Kidney epithelial cell (primary cell): Measurements from ENCODE around the gene CEP128. TPM values are rescaled to one million over a fixed set of nuclear protein-coding genes. Genes with fewer than 3 reads are reported as not detected.

Experiments
- DNase-seq: peaks from one replicate; pipeline ENCODE4 v3.0.0-alpha.2; 2010; ENCODE audit warnings: low read depth
- H3K27me3 ChIP-seq: 2 replicates; pipeline ENCODE4 v1.6.0; 2011; ENCODE audit warnings: low read length; ENCODE audit not compliant: control insufficient read depth, insufficient read depth
- H3K36me3 ChIP-seq: 2 replicates; pipeline ENCODE4 v1.5.1; 2011; ENCODE audit warnings: low read length; ENCODE audit not compliant: control insufficient read depth, insufficient read depth
- H3K4me3 ChIP-seq: 2 replicates; pipeline ENCODE4 v1.5.1; 2011; ENCODE audit warnings: low read depth, mild to moderate bottlenecking, control low read depth, low read length
- CTCF ChIP-seq: IDR thresholded peaks from 2 replicates; pipeline ENCODE4 v1.5.1; 2011; ENCODE audit warnings: mild to moderate bottlenecking, moderate library complexity, low read length, control low read depth, inconsistent platforms; ENCODE audit not compliant: insufficient read depth, poor library complexity, severe bottlenecking
- total RNA-seq: library from RNA; depleted of rRNA; stranded (reverse); fragments of >200 nt; gene quantifications from 2 replicates; pipeline ENCODE4 v1.2.3, GENCODE V29; 2015

Gene CEP128
- total RNA-seq, 1 donor from 2014 or later: 1.7 TPM

GRCh38 chr14:80754696-80755095, 186.8 kb downstream of the CEP128 start:
- Histone ChIP-seq H3K27me3 (no peaks in the 10 kb centered on the region), H3K36me3 (no peaks in the 10 kb centered on the region), H3K4me3 (no peak overlapping the region)
- no peak for TF ChIP-seq CTCF
- DNase-seq: no peak

- TF ChIP-seq CTCF: no peak
- no peak for DNase-seq
- H3K36me3 ChIP-seq: no peaks in the 10 kb centered on the region
- no peaks in the 10 kb centered on the region for H3K27me3 ChIP-seq
- H3K4me3 ChIP-seq: no peak overlapping the region
Observed at GRCh38 chr14:80751285-80751684, 190.3 kb downstream of the CEP128 start.

GRCh38 chr14:80726211-80726610, 215.3 kb downstream of the CEP128 start:
- Histone ChIP-seq H3K4me3 (no peak overlapping the region), H3K27me3 (no peaks in the 10 kb centered on the region), H3K36me3 (no peaks in the 10 kb centered on the region)
- no peak for TF ChIP-seq CTCF
- no peak for DNase-seq

GRCh38 chr14:80718940-80719339, 222.6 kb downstream of the CEP128 start:
- Histone ChIP-seq H3K27me3 (no peaks in the 10 kb centered on the region), H3K4me3 (no peak overlapping the region), H3K36me3 (no peaks in the 10 kb centered on the region)
- DNase-seq: no peak
- no peak for TF ChIP-seq CTCF

- no peak for DNase-seq
- Histone ChIP-seq H3K27me3 (no peaks in the 10 kb centered on the region), H3K4me3 (no peak overlapping the region), H3K36me3 (no peaks in the 10 kb centered on the region)
- no peak for TF ChIP-seq CTCF
Observed at GRCh38 chr14:80714474-80714873, 227.1 kb downstream of the CEP128 start.

GRCh38 chr14:80713076-80713850, 228.3 kb downstream of the CEP128 start:
- TF ChIP-seq CTCF: no peak
- H3K4me3 ChIP-seq: no peak overlapping the region
- no peaks in the 10 kb centered on the region for H3K36me3 ChIP-seq
- H3K27me3 ChIP-seq: no peaks in the 10 kb centered on the region
- DNase-seq: no peak
